Heart right ventricle (tissue), 16 donors: ENCODE data around the gene PADI1. TPM values are rescaled to one million over a fixed set of nuclear protein-coding genes. Genes with fewer than 3 reads are reported as not detected.

ENCODE experiments used
- ATAC-seq, 8 donors: fragments of 200-7000 bp; cut with Tn5 transposase; one replicate each; pipeline ENCODE4 v1.9.1; 2020; ENCODE audit warnings: mild to moderate bottlenecking in 8 of 8, moderate library complexity in 8 of 8, moderate number of reproducible peaks in 1 of 8
- DNase-seq, 2 donors: peaks; one replicate each; pipeline ENCODE4 v3.0.0-alpha.2; 2020
- H3K27ac ChIP-seq, 10 donors: fragments of 200-600 bp; sonication (generic) in 2 of 10; one replicate each; pipeline versions ENCODE4 v1.5.0 to v1.8.0; 2020 to 2022; ENCODE audit warnings: mild to moderate bottlenecking in 3 of 10
- H3K27me3 ChIP-seq, 7 donors: fragments of 200-600 bp; one replicate each; pipeline ENCODE4 v1.8.0; 2021 to 2022; ENCODE audit warnings: mild to moderate bottlenecking in 2 of 7
- H3K36me3 ChIP-seq, 9 donors: fragments of 200-600 bp; sonication (generic) in 1 of 9; one replicate each; pipeline versions ENCODE4 v1.5.0 to v1.8.0; 2020 to 2022; ENCODE audit warnings: mild to moderate bottlenecking in 2 of 9
- H3K4me1 ChIP-seq, 9 donors: fragments of 200-600 bp; sonication (generic) in 1 of 9; one replicate each; pipeline versions ENCODE4 v1.5.0 to v1.8.0; 2020 to 2022; ENCODE audit warnings: mild to moderate bottlenecking in 4 of 9
- H3K4me3 ChIP-seq, 10 donors: fragments of 200-600 bp; sonication (generic) in 2 of 10; one replicate each; pipeline versions ENCODE4 v1.5.0 to v1.8.0; 2020 to 2022; ENCODE audit warnings: mild to moderate bottlenecking in 7 of 10, moderate library complexity in 2 of 10
- H3K9me3 ChIP-seq, 11 donors: fragments of 200-600 bp in 10 of 11; sonication (generic) in 2 of 11; one replicate each; pipeline versions ENCODE4 v1.5.0 to v1.8.0; 2013 to 2022; ENCODE audit warnings: mild to moderate bottlenecking in 2 of 11, control low read depth in 1 of 11, moderate library complexity in 1 of 11
- CTCF ChIP-seq, 9 donors: fragments of 200-600 bp; sonication (generic) in 2 of 9; IDR thresholded peaks; one replicate each; pipeline versions ENCODE4 v1.5.0 to v1.8.0; 2021 to 2022; ENCODE audit warnings: antibody characterized with exemption in 9 of 9, mild to moderate bottlenecking in 5 of 9, moderate library complexity in 1 of 9
- WGBS, 2 donors: extraction: QIAGEN DNeasy Blood & Tissue Kit; methylation state at CpG; one replicate each; pipeline ENCODE4 v1.1.7; 2013; ENCODE audit warnings: inconsistent platforms in 1 of 2; 5-methylcytosine and 5-hydroxymethylcytosine counted together
- intact Hi-C, 10 donors: fragments of 100-400 bp; cut with DNase I; formaldehyde crosslinking; loops; one replicate each; pipeline versions ENCODE4 v1.11.1 to v1.14.2; 2022
- polyA plus RNA-seq, 2 donors: library from polyadenylated mRNA; stranded (reverse); fragments of 200-250 nt; gene quantifications; one replicate each; pipeline ENCODE4 v1.2.3, GENCODE V29; 2013
- total RNA-seq, 10 donors: library from RNA; stranded (reverse); fragmentation: NEBNext Ultra II Directional in 3 of 10; extraction: Animal tissue kit (Norgen Biotek cat#: 25700) in 3 of 10; gene quantifications; one replicate each; pipeline versions ENCODE4 v1.2.1 to v1.2.4, GENCODE V29; 2021 to 2023
- donor health status: Arrhythmogenic right ventricular cardiomyopathy.
- donor health status: ischemic (EF 13 %, LVEDD 7.1; RV severe dilation, severe dysfunction).
- donor health status: healthy with polysubstance abuse.
- donor health status: DM: no; HTN: yes; CAD: no.
- donor health status: DM: no; HTN: no; CAD: no.
- donor health status: ischemic (EF 25% LVEDD 6.9; RV normal size, moderate dysfunction).
- donor health status: ischemic (EF 25% LVEDD 5.7; RV mildly dilated, moderate dysfunction).
- donor health status: healthy.
- donor health status: DM: yes; HTN: yes; CAD: no.
- donor health status: Ischemic cardiomyopathy.
- donor health status: ischemic (EF 35%, LVEDD 5.7; RV mildly dilated, moderate dysfunction).
- donor health status: nonischemic (EF 11% LVEDD 7.7; RV severe dilation, severe dysfunction).
- donor health status: DM: yes; HTN: yes; CAD: no.
- donor health status: PGD.
- donor health status: ischemic (EF 29% LVEDD 5.4; RV normal size, mild dysfunction).
- donor health status: nonischemic (EF 23%, LVEDD 6.1; RV moderate dilation, normal function).

PADI1 gene
- total and polyA plus RNA-seq, 12 donors = 0.01 TPM; not detected in 11

DNA sequence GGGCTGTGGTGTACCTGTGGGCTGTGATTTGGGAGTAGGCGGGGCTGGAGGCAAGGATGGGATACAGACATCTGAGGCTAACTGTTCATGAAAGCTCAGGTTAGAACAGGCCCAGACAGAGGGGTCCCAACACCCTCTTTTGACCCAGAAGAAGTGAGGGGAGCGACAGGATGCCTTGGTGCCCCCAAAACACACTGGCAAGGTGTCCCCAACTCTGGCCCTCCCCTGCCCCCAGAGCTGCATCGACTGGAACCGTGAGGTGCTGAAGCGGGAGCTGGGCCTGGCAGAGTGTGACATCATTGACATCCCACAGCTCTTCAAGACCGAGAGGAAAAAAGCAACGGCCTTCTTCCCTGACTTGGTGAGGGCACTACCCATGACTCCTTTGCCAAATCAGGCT lies 75.5 kb downstream of the PADI1 start:
- Histone ChIP-seq H3K4me1 (peaks cover 0 to 27% (median 0%) of the 10 kb centered on the region in 9 donors), H3K36me3 (no peaks in the 10 kb centered on the region), H3K27me3 (peaks cover 6 to 60% (median 40%) of the 10 kb centered on the region in 7 donors), H3K4me3 (no peak overlapping the region), H3K27ac (no peak overlapping the region), H3K9me3 (no peaks in the 10 kb centered on the region)
- no peak for TF ChIP-seq CTCF (IDR thresholded peaks at IDR 0.05)
- no peak for DNase-seq
- WGBS, 2 donors = 72 to 78% methylated on average over 7 of the region's 7 CpGs
- ATAC-seq = no peak
- intact Hi-C loops = no loop called here

- Histone ChIP-seq H3K27me3 (peaks cover 6 to 60% (median 36%) of the 10 kb centered on the region in 7 donors), H3K27ac (no peak overlapping the region), H3K4me3 (no peak overlapping the region), H3K4me1 (peaks cover 0 to 27% (median 0%) of the 10 kb centered on the region in 9 donors), H3K9me3 (no peaks in the 10 kb centered on the region), H3K36me3 (no peaks in the 10 kb centered on the region)
- no peak for TF ChIP-seq CTCF (IDR thresholded peaks at IDR 0.05)
- ATAC-seq = no peak
- intact Hi-C loops = no loop called here
- no peak for DNase-seq
- 70 to 79% methylated on average over 2 of the region's 2 CpGs for WGBS, 2 donors
These were observed 76.0 kb downstream of the PADI1 start for GRCh38 chr1:17280894-17281293.

- DNase-seq = no peak
- no peak overlapping the region for H3K4me3 ChIP-seq
- peaks cover under 1 to 57% (median 29%) of the 10 kb centered on the region in 7 donors for H3K27me3 ChIP-seq
- peak in 2 of 8 donors; percentile 13 to 54 for ATAC-seq
- peak overlapping the region in 1 of 10 donors; percentile 47 for H3K27ac ChIP-seq
- WGBS, 2 donors = 64 to 71% methylated on average over 8 of the region's 8 CpGs
- peaks cover 0 to 24% (median 0%) of the 10 kb centered on the region in 9 donors for H3K4me1 ChIP-seq
- intact Hi-C loops = no loop called here
- no peak for TF ChIP-seq CTCF (IDR thresholded peaks at IDR 0.05)
- H3K36me3 ChIP-seq = no peaks in the 10 kb centered on the region
- no peaks in the 10 kb centered on the region for H3K9me3 ChIP-seq
These were observed 76.8 kb downstream of the PADI1 start for GRCh38 chr1:17281775-17282181.

GRCh38 chr1:17282836-17283235 lies 77.9 kb downstream of the PADI1 start:
- no peak overlapping the region for H3K4me3 ChIP-seq
- H3K9me3 ChIP-seq = no peaks in the 10 kb centered on the region
- no peak overlapping the region for H3K27ac ChIP-seq
- no peak for TF ChIP-seq CTCF (IDR thresholded peaks at IDR 0.05)
- ATAC-seq (no peak), DNase-seq (no peak)
- 87 to 89% methylated on average over 5 of the region's 5 CpGs for WGBS, 2 donors
- intact Hi-C loops = no loop called here
- no peaks in the 10 kb centered on the region for H3K36me3 ChIP-seq
- peaks cover 0 to 32% (median 0%) of the 10 kb centered on the region in 9 donors for H3K4me1 ChIP-seq
- peaks cover 0 to 55% (median 29%) of the 10 kb centered on the region in 7 donors for H3K27me3 ChIP-seq
